ENCODE data around the gene FRMD3.

- TF ChIP-seq CTCF (IDR thresholded peaks at IDR 0.05) (no peak), POLR2A (IDR thresholded peaks at IDR 0.05) (no peak)
These were observed 104.4 kb downstream of the FRMD3 start for GRCh38 chr9:83433846-83434245.
